HPDE6-E6E7 (cell line): Measurements from ENCODE around the gene OR52W1.

ENCODE experiments used
- DNase-seq: peaks from one replicate; pipeline ENCODE4 v3.0.0; 2011; ENCODE audit warnings: missing footprints; ENCODE audit errors: extremely low spot score

Gene OR52W1

DNA sequence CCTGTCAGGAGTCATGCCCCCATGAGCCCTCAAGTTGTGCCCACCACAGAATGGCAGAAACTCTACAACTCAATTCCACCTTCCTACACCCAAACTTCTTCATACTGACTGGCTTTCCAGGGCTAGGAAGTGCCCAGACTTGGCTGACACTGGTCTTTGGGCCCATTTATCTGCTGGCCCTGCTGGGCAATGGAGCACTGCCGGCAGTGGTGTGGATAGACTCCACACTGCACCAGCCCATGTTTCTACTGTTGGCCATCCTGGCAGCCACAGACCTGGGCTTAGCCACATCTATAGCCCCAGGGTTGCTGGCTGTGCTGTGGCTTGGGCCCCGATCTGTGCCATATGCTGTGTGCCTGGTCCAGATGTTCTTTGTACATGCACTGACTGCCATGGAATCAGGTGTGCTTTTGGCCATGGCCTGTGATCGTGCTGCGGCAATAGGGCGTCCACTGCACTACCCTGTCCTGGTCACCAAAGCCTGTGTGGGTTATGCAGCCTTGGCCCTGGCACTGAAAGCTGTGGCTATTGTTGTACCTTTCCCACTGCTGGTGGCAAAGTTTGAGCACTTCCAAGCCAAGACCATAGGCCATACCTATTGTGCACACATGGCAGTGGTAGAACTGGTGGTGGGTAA is at the start of gene OR52W1:
Gene OR52W1, plus strand, starts transcription at position 51 of the 637 bp plus-strand sequence. Its CDS starts 0 bp downstream, at position 51.
- no peak for DNase-seq

DNA sequence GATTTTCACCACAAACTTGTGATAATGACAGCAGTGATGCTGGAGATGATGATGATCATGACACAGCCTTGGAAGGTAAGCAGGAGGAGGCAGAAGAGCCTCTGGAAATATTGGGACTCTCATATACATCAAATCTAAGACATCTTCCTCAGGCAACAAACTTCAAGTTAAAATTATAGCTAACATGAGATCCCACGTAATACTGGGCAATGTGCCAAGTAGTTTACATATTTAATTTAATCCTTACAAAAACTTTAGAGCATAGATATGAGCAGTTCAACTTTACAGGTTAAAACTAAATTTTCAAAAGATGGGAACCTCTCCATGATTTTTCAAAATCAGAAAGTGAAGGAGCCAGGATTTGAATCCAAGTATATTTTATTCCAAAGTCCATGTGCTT is 47.9 kb upstream of the OR52W1 start:
- DNase-seq, result no peak

DNA sequence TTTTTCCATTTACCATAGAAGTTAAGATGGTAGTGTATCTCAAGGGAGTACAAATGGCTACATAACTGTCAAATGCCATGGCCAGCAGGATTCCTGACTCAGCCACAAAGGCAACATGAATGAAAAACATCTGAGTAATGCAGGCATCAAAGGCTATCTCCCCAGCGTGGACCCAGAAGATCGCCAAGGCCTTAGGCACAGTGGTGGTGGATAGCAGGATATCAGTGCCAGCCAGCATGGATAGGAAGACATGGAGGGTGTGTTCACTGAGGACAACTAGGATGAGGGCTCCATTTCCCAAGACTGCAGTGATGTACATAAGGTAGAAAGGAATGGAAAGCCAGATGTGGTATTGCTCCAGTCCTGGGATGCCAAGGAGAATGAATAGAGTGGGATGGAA is 46.9 kb upstream of the OR52W1 start:
- no peak for DNase-seq

DNA sequence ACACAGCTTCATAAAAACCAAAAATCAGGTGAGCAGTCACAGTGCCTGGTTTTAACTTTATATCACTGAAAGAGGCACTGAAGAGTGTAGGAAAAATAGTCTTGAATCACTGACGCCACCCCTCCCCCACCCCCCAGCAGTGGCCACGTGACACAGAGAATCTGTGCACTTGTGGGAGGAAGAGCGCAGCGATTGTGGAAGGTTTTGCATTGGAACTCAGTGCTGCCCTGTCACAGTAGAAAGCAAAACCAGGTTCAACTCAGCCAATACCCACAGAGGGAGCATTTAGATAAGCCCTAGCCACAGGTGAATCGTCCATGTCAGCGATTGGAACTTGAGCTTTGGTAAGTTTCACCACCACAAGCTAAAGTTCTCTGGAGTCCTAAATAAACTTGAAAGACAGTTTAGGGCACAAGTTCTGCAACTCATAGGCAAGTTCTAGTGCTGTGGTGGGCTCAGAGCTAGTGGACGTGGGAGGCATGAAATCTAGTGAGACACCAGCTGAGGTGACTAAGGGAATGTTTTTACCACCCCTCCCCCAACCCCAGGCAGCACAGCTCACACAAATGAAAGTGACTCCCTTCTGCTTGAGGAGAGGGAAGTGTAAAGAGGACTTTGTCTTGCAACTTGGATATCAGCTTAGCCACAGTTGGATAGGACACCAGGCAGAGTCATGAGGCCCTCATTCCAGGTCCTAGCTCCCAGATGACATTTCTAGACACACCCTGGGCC is 42.2 kb upstream of the OR52W1 start:
- no peak for DNase-seq

- no peak for DNase-seq
Measured at GRCh38 chr11:6170226-6170625, 28.8 kb upstream of the OR52W1 start, which contains the start of gene OR52B2. OR52B2 (minus strand) TSS chr11:6170326; CDS start chr11:6170326, 0 bp downstream.

GRCh38 chr11:6175440-6175839 is 23.6 kb upstream of the OR52W1 start:
- no peak for DNase-seq

DNA sequence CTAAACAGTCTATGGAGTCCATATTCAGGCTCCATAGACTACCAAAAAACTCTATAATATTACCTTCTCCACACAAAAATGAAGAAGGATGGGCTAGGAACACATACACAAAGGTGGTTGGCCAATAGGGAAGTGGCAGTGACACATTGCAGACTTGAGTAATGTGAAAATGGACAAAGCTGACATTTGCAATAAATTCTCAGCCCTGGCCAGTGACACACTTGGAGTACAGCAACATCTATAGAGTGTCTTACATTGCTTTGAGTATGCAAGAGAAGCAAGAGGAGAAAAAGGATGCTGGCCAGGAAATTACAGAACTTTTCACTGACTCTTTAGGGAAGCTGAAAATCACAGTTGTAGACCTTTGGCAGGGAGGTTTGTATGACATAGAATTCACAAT is 7.3 kb upstream of the OR52W1 start:
- DNase-seq, result no peak

DNA sequence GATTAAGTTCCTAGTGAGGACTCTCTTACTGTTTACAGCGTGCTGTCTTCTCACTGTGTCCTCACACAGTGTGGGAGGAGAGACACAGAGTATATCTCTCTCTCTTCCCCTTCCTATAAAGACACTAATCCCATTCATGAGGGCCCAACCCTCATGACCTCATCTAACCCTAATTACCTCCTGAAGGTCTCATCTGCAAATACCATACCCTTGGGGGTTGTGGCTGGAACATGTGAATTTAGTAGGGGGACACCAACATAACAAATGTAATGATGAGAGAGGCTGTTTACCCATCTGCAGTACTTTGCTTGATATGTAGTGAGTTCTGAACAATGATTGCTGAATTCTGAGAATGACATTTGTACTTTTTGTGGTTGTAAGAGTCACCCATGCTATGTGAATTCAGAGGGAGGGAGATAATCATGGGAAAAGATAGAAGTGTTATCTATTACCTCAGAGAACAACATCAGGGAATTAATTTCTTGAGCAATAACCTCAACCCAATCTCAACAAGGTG is 4.9 kb upstream of the OR52W1 start:
- no peak for DNase-seq

DNA sequence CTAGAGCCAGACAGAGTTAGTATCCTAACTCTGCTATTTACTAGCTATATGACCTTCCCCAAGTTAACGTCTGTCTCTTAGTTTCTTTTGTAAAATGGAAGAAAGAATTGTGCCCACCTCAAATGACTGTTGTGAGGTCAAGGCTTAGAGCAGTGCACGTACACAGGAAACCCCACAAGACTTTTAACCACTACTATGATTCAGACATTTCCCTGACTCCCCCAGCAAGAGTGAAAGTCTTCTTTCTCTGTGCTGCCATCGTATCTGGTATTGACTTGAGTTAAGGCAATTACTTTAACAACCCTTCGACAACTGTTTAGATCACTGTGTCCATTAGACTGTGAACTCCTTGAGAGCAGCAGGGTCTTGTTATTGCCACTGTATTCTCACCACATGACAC is 2.6 kb upstream of the OR52W1 start:
- DNase-seq, result no peak

DNA sequence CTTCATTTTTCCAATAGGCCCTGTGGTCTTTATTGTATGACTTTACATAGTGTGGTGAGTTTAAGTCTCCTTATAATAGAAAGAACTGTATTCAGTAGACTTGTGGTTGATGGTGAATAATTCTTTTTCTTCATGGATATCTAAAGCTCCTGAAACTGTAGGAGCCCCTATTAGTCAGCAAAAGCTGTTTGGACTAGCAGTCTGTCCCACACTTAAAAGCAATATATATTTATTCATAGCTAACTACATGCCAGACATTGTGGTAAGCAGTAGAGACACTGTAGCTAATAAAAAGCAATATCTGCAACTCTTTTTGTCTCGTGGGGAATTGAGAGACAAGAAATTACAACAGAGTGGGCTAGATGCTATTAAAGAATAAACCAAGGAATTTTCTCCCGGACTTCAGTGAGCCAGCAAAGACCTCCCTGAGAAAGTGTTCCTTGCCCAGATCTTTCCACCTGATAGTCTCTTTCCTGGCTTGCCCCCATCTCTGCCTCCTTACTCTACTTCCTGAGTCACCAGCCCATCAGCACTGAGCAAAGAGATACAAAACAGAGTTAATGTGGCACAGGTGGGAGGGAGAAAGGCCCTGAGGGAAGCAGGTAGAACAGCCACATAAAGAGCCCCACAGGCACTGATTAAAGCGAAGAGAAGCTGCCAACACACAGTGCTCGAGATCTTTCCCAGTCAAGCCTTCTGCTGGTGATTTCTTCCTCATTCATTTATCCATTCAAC is 1.4 kb upstream of the OR52W1 start:
- DNase-seq, result no peak

DNA sequence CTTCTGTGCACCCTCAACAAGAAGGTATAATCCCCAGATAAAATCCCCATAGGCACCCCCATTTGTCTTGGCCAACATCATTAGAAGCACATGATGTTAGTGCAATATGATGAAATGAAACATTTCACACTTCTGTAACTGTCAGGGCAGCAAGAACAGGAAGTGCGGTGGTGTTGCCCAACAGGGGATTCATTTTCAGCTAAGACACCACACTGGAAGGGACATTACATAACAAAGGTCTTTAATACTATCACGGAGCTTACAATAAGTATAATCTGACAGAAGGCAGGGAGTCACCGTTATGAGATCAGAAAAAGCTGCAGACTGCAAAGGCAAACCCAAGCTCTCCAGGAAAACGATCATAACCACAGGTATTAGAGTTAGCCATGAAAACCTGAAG is 2.0 kb downstream of the OR52W1 start:
- DNase-seq, result no peak

- DNase-seq, result no peak
Measured at GRCh38 chr11:6201481-6201880, 2.5 kb downstream of the OR52W1 start.

DNA sequence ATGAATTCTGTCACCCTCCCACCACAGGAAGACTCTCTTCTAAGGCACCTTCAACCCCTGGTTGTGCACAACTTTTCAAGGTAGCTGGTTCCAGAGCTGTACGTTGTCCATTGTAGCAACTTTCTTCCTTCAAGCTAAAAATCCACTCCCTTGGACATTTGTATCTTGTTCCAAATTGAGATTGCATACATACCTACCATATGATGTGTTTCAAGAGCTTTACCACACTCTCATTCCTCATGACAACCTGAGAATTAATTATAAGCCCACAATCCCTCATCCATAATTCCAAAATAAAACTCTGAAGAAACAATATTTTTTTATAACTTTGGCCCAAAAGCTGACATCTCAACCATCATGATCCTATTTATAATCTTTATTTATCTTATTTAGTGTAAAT is 3.0 kb downstream of the OR52W1 start:
- no peak for DNase-seq

DNA sequence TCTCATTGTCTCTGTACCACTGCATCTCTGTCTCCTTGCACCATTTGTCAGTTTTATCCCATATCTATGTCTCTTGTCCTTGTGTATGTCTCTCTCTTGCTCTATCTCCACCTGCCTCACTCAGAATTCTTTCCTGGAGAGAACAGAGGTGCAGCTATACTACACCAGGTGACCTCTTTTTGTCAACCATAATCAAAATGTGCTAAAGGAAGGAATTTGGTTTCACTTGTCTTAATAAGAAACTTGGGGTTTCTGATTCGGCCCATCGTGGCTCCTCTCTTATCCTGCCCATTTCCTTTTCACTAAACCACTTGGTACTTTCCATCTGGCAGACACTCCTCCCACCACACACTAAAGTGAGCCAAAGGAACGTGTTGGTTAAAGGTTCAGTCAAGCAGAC is 4.3 kb downstream of the OR52W1 start:
- DNase-seq, result no peak

DNA sequence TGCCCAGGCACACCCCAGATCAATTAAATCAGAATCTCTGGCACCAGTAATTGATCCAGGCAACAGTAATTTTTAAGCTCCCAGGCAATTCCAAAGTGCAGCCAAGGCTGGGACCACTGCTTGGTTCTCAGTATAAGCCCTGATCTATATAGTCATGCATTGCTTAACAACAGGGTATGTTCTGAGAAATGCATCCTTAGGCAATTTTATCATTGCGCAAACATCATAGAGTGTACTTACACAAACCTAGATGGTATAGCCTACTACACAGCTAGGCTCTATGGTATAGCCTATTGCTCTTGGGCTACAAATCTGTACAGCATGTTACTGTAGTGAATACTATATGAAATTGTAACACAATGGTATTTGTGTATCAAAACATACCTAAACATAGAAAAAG is 5.7 kb downstream of the OR52W1 start:
- no peak for DNase-seq

- DNase-seq, result no peak
Measured at GRCh38 chr11:6205366-6205765, 6.3 kb downstream of the OR52W1 start, which contains the start of gene C11orf42. C11orf42 (plus strand) TSS chr11:6205557; CDS start chr11:6205616, 59 bp downstream.

- DNase-seq, result no peak
Measured at GRCh38 chr11:6206456-6207180, 7.6 kb downstream of the OR52W1 start.

- no peak for DNase-seq
Measured at GRCh38 chr11:6209801-6210200, 10.8 kb downstream of the OR52W1 start.

DNA sequence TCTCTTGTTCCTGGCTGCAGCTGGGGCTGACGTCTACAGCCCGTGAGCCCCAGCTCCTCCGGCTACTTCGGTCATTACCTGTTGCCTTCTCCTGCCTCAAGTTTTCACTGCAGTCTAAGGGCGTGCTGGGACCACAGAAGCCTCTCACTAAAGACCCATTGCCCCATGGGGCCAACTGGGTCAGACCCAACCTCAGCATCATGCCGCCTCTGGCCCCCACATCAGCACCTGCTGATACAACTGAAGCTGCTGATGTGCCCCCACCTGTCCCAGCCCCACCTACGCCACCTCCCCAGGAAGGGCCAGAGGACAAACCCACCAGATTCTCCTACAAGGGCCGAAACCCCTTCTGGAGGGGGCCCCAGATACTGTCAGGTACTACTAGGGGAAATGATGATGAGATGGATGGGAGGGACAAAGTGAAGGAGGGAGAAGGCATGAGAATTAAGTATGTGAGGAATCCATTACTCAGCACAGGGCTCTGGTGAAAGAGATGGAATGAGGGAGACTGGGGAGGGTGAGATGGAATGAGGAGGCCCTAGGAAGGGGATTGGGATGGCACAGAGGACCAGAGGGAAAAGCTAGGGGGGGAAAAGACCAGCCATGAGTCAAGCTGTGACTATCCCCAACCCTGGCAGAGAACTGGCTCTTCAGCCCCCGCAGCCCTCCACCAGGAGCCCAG is 11.4 kb downstream of the OR52W1 start:
- DNase-seq, result no peak

GRCh38 chr11:6214530-6214929 is 15.5 kb downstream of the OR52W1 start:
- DNase-seq, result no peak

- no peak for DNase-seq
Measured at GRCh38 chr11:6216501-6216900, 17.5 kb downstream of the OR52W1 start.
